HEK293T (cell line): ENCODE results near the gene POLR3E.

Experiments used
- CTCF ChIA-PET: fragments of 350-600 bp; formaldehyde crosslinking; extraction: SDS; loops from one replicate; lab custom pipeline; 2021; ENCODE audit warnings: antibody characterized with exemption, inconsistent platforms; lab: Yijun Ruan, JAX
- POLR2A ChIA-PET: fragments of 350-600 bp; formaldehyde crosslinking; extraction: SDS; loops from one replicate; lab custom pipeline; 2020; ENCODE audit warnings: antibody characterized with exemption, inconsistent platforms; lab: Yijun Ruan, JAX
- DNase-seq: peaks from one replicate; pipeline ENCODE4 v3.0.0; 2012; ENCODE audit warnings: mixed read lengths; ENCODE audit errors: extremely low spot score
- ARNT ChIP-seq: fragments of 450-650 bp; IDR thresholded peaks from 2 replicates; pipeline ENCODE4 v1.6.1; 2017; ENCODE audit warnings: mild to moderate bottlenecking
- BHLHE40 ChIP-seq: fragments of 450-650 bp; IDR thresholded peaks from 2 replicates; pipeline ENCODE4 v1.6.1; 2016; ENCODE audit warnings: mild to moderate bottlenecking, moderate library complexity, borderline replicate concordance
- CTBP1 ChIP-seq: fragments of 450-650 bp; IDR thresholded peaks from 2 replicates; pipeline ENCODE4 v1.6.1; 2016; ENCODE audit warnings: borderline replicate concordance
- ELF4 ChIP-seq: fragments of 450-650 bp; IDR thresholded peaks from 2 replicates; pipeline ENCODE4 v1.6.1; 2017; ENCODE audit warnings: antibody characterized with exemption
- FOXA1 ChIP-seq: fragments of 450-650 bp; IDR thresholded peaks from 2 replicates; pipeline ENCODE4 v1.6.1; 2016; ENCODE audit warnings: mild to moderate bottlenecking
- FOXK2 ChIP-seq: fragments of 450-650 bp; IDR thresholded peaks from 2 replicates; pipeline ENCODE4 v1.6.1; 2016; ENCODE audit warnings: mild to moderate bottlenecking
- FOXM1 ChIP-seq: fragments of 450-650 bp; IDR thresholded peaks from 2 replicates; pipeline ENCODE4 v1.6.1; 2017; ENCODE audit warnings: mild to moderate bottlenecking, borderline replicate concordance
- HDGF ChIP-seq: fragments of 450-650 bp; IDR thresholded peaks from 2 replicates; pipeline ENCODE4 v1.6.1; 2017; ENCODE audit warnings: antibody characterized with exemption, borderline replicate concordance
- L3MBTL2 ChIP-seq: fragments of 450-650 bp; conservative IDR thresholded peaks from 2 replicates; pipeline ENCODE4 v1.6.1; 2016; ENCODE audit warnings: mild to moderate bottlenecking
- LEF1 ChIP-seq: fragments of 450-650 bp; IDR thresholded peaks from 2 replicates; pipeline ENCODE4 v1.6.1; 2017; ENCODE audit warnings: mild to moderate bottlenecking, borderline replicate concordance
- NFRKB ChIP-seq: fragments of 450-650 bp; IDR thresholded peaks from 2 replicates; pipeline ENCODE4 v1.6.1; 2016; ENCODE audit warnings: mild to moderate bottlenecking, moderate library complexity
- SP1 ChIP-seq: fragments of 450-650 bp; IDR thresholded peaks from 2 replicates; pipeline ENCODE4 v1.6.1; 2017
- SUZ12 ChIP-seq: fragments of 450-650 bp; IDR thresholded peaks from 2 replicates; pipeline ENCODE4 v1.6.1; 2016; ENCODE audit warnings: mild to moderate bottlenecking
- TARDBP ChIP-seq: fragments of 450-650 bp; IDR thresholded peaks from 2 replicates; pipeline ENCODE4 v1.6.1; 2016
- ZNF384 ChIP-seq: fragments of 450-650 bp; IDR thresholded peaks from 2 replicates; pipeline ENCODE4 v1.6.1; 2016
- TF ChIP-seq, protein P1 (sequence below): fragments of 450-650 bp; IDR thresholded peaks from 2 replicates; pipeline ENCODE4 v1.6.1; 2016

The POLR3E gene

DNA sequence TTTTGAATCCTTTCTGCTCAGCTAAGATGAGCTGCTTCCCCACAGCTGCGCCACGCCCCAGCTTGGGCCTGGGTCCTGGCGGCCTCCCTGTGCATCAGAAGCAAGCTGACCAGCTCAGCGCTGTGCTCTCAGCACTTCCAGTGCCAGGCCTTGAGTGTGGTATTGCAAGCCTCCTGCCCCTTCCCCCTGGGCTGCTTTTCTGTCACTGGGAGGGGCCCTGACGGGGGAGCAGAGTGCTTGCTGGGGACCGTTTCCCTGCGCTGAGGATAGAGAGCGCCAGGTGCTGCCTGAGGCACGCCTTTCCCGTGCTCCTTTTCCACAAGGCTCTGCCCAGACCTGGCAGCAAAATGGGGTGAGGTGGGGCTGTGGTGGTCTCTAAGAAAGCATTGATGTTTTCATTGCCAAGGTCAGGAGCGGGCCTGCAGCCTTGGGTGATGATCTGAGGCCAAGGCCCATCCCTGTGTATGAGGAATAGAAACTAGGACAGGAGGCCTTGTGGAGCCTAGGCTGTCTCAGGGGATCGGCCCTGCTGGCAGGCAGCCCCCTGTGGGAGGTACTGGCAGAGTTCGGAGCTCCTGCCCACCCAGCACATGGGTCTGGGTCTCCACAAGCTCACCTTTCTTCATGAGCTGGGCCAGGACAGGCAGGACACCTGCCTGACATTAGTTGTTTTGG, 29.7 kb downstream of the POLR3E start:
- CTCF ChIA-PET = no interaction called here
- POLR2A ChIA-PET = no interaction called here
- no peak for TF ChIP-seq BHLHE40
- TF ChIP-seq CTBP1 = no peak
- TF ChIP-seq NFRKB = no peak
- no peak for TF ChIP-seq FOXM1
- TF ChIP-seq HDGF = no peak
- no peak for TF ChIP-seq FOXK2
- TF ChIP-seq SP1 = no peak
- TF ChIP-seq LEF1 = no peak
- no peak for TF ChIP-seq ARNT
- no peak for TF ChIP-seq ELF4
- no peak for TF ChIP-seq TARDBP
- no peak for TF ChIP-seq SUZ12
- TF ChIP-seq, protein P1, sequence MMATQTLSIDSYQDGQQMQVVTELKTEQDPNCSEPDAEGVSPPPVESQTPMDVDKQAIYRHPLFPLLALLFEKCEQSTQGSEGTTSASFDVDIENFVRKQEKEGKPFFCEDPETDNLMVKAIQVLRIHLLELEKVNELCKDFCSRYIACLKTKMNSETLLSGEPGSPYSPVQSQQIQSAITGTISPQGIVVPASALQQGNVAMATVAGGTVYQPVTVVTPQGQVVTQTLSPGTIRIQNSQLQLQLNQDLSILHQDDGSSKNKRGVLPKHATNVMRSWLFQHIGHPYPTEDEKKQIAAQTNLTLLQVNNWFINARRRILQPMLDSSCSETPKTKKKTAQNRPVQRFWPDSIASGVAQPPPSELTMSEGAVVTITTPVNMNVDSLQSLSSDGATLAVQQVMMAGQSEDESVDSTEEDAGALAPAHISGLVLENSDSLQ = no peak
- TF ChIP-seq ZNF384 = no peak
- no peak for TF ChIP-seq FOXA1
- DNase-seq = no peak

DNA sequence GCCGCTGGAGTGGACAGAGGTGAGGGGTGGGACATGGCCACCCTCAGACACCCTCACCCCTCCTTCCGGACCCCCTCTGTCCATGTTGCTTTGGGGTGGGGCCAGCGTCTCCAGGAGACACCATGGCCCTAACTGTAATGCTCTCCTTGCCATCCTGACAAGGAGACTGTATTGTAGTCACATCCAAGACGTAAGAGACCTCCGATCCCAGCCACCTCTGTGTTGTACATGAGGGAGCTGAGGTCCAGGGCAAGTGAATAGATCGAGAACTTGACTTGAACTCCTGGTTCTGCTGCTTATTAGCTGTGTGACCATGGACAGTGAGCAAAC, 30.2 kb downstream of the POLR3E start:
- DNase-seq = peak; percentile 3
- TF ChIP-seq HDGF = no peak
- TF ChIP-seq L3MBTL2 = no peak
- TF ChIP-seq, protein P1 = no peak
- no peak for TF ChIP-seq TARDBP
- TF ChIP-seq ZNF384 = no peak
- no peak for TF ChIP-seq BHLHE40
- TF ChIP-seq FOXA1 = no peak
- TF ChIP-seq FOXM1 = no peak
- TF ChIP-seq NFRKB = no peak
- TF ChIP-seq ELF4 = no peak
- no peak for TF ChIP-seq CTBP1
- TF ChIP-seq FOXK2 = no peak
- TF ChIP-seq LEF1 = no peak
- no peak for TF ChIP-seq SP1
- no peak for TF ChIP-seq ARNT
- no peak for TF ChIP-seq SUZ12
- ChIA-PET CTCF (no interaction called here), POLR2A (no interaction called here)

DNA sequence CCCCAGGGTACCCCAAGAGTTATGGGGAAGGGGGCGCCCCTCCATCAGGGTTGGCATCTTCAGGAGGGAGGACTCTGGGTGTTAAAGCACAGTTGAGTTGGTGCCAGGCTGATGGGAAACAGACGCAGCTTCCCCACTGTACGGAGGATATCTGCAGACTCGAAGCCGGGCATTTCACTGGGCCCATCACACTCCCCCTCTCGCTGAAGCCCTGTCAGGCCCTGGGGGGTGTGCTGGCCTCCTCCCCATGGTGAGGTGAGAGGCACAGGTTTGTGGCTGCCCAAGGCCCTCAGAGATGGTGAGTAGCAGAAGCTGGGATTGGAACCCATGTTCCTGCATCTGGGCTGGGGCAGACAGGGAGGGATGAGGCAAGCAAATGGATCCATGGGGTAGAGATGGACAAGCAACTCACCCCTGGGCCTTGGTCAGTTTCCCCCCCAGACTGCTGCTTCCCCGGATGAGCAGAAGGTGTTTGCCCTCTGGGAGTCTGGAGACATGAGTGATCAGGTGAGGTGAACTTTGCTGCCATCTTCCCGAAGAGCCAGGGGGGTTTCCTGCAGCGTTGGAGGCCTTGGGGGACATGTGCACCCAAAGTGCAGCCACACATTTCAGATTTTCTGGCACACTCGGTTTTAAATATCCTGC, 31.0 kb downstream of the POLR3E start:
- ChIA-PET CTCF (no interaction called here), POLR2A (no interaction called here)
- TF ChIP-seq SP1 (no peak), ZNF384 (no peak), FOXM1 (no peak), ARNT (no peak), FOXA1 (no peak), LEF1 (no peak), TARDBP (no peak), BHLHE40 (no peak), CTBP1 (no peak), SUZ12 (no peak)
- DNase-seq = no peak

DNA sequence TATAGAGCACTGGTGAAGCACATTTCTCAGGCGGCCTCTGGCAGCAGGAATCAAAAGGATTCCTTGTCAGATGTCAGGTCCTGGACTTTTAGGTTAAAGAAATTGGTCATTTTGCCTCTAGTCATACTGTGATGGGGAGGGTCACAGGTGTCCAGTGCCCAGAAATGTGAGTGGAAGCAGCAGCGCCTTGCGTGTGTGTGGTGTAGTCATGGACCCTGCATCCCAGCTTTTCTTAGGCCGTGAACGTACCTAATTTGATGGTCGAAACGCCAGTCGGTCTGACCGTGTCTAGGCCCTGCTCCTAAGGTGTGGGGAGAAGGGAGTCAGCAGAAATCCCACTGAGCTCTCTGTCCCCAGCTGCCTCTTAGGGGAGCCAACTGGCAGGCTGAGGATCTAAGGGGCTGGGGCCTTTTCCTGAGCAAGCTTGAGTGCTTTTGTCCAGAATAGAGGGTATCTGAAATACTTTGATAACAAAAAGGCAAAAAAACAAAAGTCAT, 32.0 kb downstream of the POLR3E start:
- DNase-seq = no peak
- TF ChIP-seq BHLHE40 = no peak
- TF ChIP-seq HDGF = no peak
- TF ChIP-seq ZNF384 = no peak
- TF ChIP-seq ELF4 = no peak
- TF ChIP-seq FOXM1 = no peak
- TF ChIP-seq CTBP1 = no peak
- no peak for TF ChIP-seq L3MBTL2
- TF ChIP-seq FOXA1 = no peak
- TF ChIP-seq, protein P1 = no peak
- no peak for TF ChIP-seq SP1
- no peak for TF ChIP-seq TARDBP
- CTCF ChIA-PET = no interaction called here
- POLR2A ChIA-PET = no interaction called here

DNA sequence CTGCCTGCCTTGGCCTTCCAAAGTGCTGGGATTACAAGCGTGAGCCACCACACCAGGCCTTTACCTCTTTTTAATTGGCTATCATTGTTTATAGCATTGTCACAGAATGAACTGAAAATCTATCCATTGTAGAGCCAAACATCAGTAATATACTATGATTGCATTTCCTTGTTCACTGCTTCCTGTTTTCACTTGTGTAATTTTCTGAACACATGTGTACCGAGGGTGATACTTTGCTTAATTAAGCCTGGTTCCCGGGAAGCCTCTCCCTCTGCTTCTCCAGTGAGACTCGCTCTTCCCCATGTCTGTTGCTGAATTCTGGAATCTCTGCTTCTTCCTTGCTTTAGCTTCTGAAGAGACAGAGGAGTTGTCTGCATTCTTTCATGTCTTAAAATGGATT, 33.1 kb downstream of the POLR3E start:
- ChIA-PET CTCF (interaction anchor here (0.6 to 1.3 kb wide), 2 partner anchors 9 to 1345 kb away, joined by 4 to 6 read pairs; no protein-coding TSS in a partner anchor), POLR2A (no interaction called here)
- DNase-seq = no peak
- no peak for TF ChIP-seq ARNT
- TF ChIP-seq LEF1 = no peak
- no peak for TF ChIP-seq FOXK2
- TF ChIP-seq ZNF384 = no peak
- no peak for TF ChIP-seq SP1
- TF ChIP-seq, protein P1 = no peak
- no peak for TF ChIP-seq ELF4
- no peak for TF ChIP-seq L3MBTL2
- no peak for TF ChIP-seq TARDBP
- no peak for TF ChIP-seq HDGF
- TF ChIP-seq FOXA1 = no peak
- TF ChIP-seq FOXM1 = no peak
- no peak for TF ChIP-seq NFRKB
- no peak for TF ChIP-seq CTBP1
- no peak for TF ChIP-seq SUZ12
- TF ChIP-seq BHLHE40 = no peak
